ENCODE results near the gene TMEM272.

Gene TMEM272

GRCh38 chr13:51839711-51840540 is 5.1 kb downstream of the TMEM272 start:
- H3K27ac ChIP-seq: no peak overlapping the region
- TF ChIP-seq CTCF (conservative IDR thresholded peaks at IDR 0.05): no peak

DNA sequence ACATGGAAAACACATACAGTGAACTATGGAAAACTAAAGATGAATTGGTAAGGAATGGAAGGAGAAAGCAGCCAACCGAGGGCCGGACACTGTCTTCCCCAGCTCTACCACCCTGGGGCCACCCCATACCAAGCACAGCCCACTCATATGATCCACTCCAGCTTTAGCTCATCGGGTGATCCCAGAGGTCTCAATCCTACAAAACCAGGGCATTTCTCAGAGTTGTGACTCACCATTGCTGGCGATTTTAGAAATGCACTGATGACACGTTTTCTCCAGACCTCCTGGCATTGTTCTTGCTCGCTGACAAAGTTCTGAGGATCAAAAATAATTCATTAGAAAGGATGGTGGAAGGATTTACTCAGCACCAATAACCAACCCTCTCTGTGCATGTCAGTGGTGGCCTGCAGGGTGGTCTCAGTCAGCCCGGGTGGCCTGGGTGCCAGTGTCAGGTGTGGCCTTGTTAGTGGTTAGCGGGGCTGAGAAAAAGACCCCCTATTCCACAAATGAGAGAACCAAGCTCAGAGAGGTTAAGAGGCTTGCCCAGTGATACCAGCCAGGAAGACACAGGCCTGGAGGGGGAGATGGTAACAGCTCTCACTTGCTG is 6.6 kb downstream of the TMEM272 start:
- H3K27ac ChIP-seq: no peak overlapping the region
- no peak for TF ChIP-seq CTCF (conservative IDR thresholded peaks at IDR 0.05)

GRCh38 chr13:51837016-51837415 is 8.0 kb downstream of the TMEM272 start:
- no peak overlapping the region for H3K27ac ChIP-seq
- no peak for TF ChIP-seq CTCF (conservative IDR thresholded peaks at IDR 0.05)

DNA sequence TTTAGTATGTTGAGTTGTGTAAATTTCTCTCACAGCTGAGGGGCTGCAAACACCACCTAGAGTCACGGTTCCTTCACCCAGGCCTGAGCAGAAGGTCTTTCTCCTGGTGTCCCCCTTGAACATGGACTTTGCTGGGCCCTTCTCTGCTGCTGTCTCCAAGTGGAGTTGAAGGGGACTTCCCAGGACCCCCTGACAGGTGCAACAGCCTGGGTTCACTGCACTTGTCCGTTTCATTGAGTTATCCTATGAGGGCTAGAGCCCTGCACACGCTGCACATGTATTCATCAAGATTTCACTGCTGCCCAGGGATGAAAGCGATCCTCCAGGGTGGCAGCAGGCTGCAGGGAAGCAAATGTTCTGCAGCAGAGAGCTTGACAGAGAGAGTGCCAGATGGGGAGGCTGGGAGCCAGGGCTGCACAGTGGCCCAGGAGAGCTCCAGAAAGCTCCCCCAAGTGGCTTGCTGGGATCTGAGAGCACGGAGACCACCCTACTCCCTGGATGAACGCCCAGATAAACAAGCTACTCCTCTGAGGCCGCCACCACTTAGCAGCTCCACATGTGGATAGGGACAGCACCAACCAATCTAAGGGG is 10.3 kb downstream of the TMEM272 start:
- H3K27ac ChIP-seq: no peak overlapping the region
- TF ChIP-seq CTCF (conservative IDR thresholded peaks at IDR 0.05): no peak

- no peak overlapping the region for H3K27ac ChIP-seq
Measured at GRCh38 chr13:51833980-51834379, 11.0 kb downstream of the TMEM272 start.

DNA sequence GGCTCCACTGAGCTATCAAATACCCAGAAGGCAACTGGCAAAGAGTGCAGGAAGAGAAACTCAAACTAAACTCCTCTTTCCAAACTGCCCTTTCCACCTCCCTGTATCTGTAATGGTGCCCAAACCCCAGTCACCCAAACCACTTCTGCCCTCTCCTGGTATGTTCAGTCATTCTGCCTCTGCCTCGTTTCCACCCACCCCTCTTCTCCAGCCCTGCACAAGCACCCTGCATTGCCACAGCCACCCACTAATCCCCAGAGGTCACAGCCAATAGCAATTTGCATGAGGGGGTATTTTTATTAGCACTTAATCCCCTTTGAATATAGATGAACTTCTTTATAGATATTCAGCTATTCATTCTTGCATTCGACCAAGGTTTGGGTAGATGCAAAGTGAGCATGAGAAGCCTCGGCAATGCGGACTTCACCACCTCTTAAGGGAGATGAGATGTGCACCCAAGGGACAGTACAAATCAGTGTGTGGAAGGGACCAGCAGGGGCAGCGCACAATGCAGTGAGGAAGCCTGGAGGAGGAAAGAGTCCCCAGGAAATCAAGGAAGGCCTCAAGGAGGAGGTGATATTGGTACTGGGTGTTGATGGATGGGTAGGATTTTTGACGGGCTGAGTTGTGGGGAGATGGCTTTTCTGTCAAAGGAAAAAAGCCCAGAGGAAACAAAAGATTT is 12.4 kb downstream of the TMEM272 start:
- H3K27ac ChIP-seq: no peak overlapping the region
- TF ChIP-seq CTCF (conservative IDR thresholded peaks at IDR 0.05): peak; percentile 31; the same call in 1 of the 2 replicates

More at GRCh38 chr13:51833980-51834379, 11.0 kb downstream of the TMEM272 start:
- no peak for TF ChIP-seq CTCF (conservative IDR thresholded peaks at IDR 0.05)

DNA sequence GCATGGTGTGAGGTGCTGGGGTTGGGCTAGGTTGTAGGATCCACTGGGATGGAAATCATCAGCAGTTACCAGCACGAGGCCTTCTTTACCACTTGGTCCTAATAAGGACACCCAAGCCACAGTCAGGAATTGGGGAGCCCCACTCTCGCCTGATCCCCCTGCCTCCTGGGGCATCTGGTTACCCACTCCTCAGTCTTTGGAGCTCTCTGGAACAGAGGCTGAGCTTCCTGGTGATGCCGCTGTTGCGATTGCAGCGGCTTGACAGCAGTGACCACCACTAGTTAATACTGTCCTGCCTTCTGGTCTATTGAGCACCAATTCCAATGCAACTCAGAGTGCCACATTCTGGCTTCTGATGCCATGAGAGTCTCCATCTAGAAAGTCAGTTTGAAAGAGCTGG is 13.5 kb downstream of the TMEM272 start:
- no peak overlapping the region for H3K27ac ChIP-seq
- no peak for TF ChIP-seq CTCF (conservative IDR thresholded peaks at IDR 0.05)
